Neuronal stem cell (in vitro differentiated cells): ENCODE measurements around the gene SPRY1.
A peak's percentile ranks its signal among the peaks of the same experiment; 100 is the strongest.

Source experiments
- DNase-seq: peaks from one replicate; pipeline ENCODE4 v3.0.0-alpha.2; 2013; ENCODE audit warnings: low spot score
- H2AFZ ChIP-seq: one replicate; pipeline ENCODE4 v1.6.1; 2013; ENCODE audit warnings: mild to moderate bottlenecking, low read length, inconsistent platforms
- H2AK5ac ChIP-seq: 2 replicates; pipeline ENCODE4 v1.6.1; 2013; ENCODE audit warnings: low read depth, mild to moderate bottlenecking, inconsistent platforms, low read length, moderate library complexity, mixed read lengths
- H2BK120ac ChIP-seq: 2 replicates; pipeline ENCODE4 v1.6.1; 2013; ENCODE audit warnings: low read depth, mild to moderate bottlenecking, inconsistent platforms, low read length, moderate library complexity, mixed read lengths
- H2BK12ac ChIP-seq: one replicate; pipeline ENCODE4 v1.6.1; 2013; ENCODE audit warnings: low read length, inconsistent platforms
- H2BK15ac ChIP-seq: 2 replicates; pipeline ENCODE4 v1.6.1; 2013; ENCODE audit warnings: mild to moderate bottlenecking, low read length, inconsistent platforms, mixed read lengths
- H2BK5ac ChIP-seq: one replicate; pipeline ENCODE4 v1.6.1; 2013; ENCODE audit warnings: inconsistent platforms, mild to moderate bottlenecking, low read length, moderate library complexity
- H3K14ac ChIP-seq: one replicate; pipeline ENCODE4 v1.6.1; 2013; ENCODE audit warnings: low read length, inconsistent platforms
- H3K18ac ChIP-seq: 2 replicates; pipeline ENCODE4 v1.6.1; 2013; ENCODE audit warnings: low read length, inconsistent platforms
- H3K23ac ChIP-seq: 2 replicates; pipeline ENCODE4 v1.6.1; 2013; ENCODE audit warnings: low read depth, mild to moderate bottlenecking, mixed read lengths, low read length, inconsistent platforms; ENCODE audit not compliant: poor library complexity
- H3K27ac ChIP-seq: replicated peaks from 3 replicates; pipeline ENCODE4 v1.5.1; 2013; ENCODE audit warnings: low read length, inconsistent platforms
- H3K27me3 ChIP-seq, 3 experiments: 2 replicates each; pipeline ENCODE4 v1.6.1; 2013; ENCODE audit warnings: low read length in 3 of 3, mild to moderate bottlenecking in 2 of 3, inconsistent platforms in 1 of 3, low read depth in 1 of 3, mixed read lengths in 1 of 3, moderate library complexity in 1 of 3; ENCODE audit not compliant: control insufficient read depth in 3 of 3, insufficient read depth in 3 of 3
- H3K36me3 ChIP-seq, 2 donors: replicated peaks in 1 of 2; 2 replicates each; pipeline ENCODE4 v1.6.1; 2013; ENCODE audit warnings: low read length in 2 of 2; ENCODE audit not compliant: control insufficient read depth in 2 of 2, insufficient read depth in 2 of 2
- H3K4ac ChIP-seq: 2 replicates; pipeline ENCODE4 v1.6.1; 2013; ENCODE audit warnings: inconsistent platforms, mild to moderate bottlenecking, low read length, moderate library complexity
- H3K4me1 ChIP-seq, 2 donors: 1 replicate in 1 of 2; 2 replicates in 1 of 2; pipeline ENCODE4 v1.6.1; 2013; ENCODE audit warnings: low read length in 2 of 2, low read depth in 1 of 2; ENCODE audit not compliant: control insufficient read depth in 2 of 2, insufficient read depth in 1 of 2
- H3K4me2 ChIP-seq: one replicate; pipeline ENCODE4 v1.6.1; 2013; ENCODE audit warnings: mild to moderate bottlenecking, low read length, inconsistent platforms; ENCODE audit not compliant: insufficient read depth, poor library complexity, severe bottlenecking
- H3K4me3 ChIP-seq, 2 donors: 2 replicates each; pipeline ENCODE4 v1.5.1; 2013; ENCODE audit warnings: low read length in 2 of 2, mild to moderate bottlenecking in 2 of 2, inconsistent platforms in 1 of 2, moderate library complexity in 1 of 2
- H3K79me1 ChIP-seq: one replicate; pipeline ENCODE4 v1.6.1; 2013; ENCODE audit warnings: low read depth, mild to moderate bottlenecking, inconsistent platforms, low read length, moderate library complexity
- H3K9ac ChIP-seq: one replicate; pipeline ENCODE4 v1.6.1; 2013; ENCODE audit warnings: mild to moderate bottlenecking, low read depth, low read length, inconsistent platforms; ENCODE audit not compliant: poor library complexity
- H3K9me3 ChIP-seq, 2 donors: replicated peaks in 1 of 2; 2 replicates each; pipeline versions ENCODE3 to v1.6.1; 2013; ENCODE audit warnings: low read length in 2 of 2, mild to moderate bottlenecking in 2 of 2, inconsistent platforms in 1 of 2, low read depth in 1 of 2, mixed read lengths in 1 of 2, moderate library complexity in 1 of 2; ENCODE audit not compliant: control insufficient read depth in 2 of 2, insufficient read depth in 1 of 2
- H4K8ac ChIP-seq: one replicate; pipeline ENCODE4 v1.6.1; 2013; ENCODE audit warnings: low read depth, mild to moderate bottlenecking, inconsistent platforms, low read length, moderate library complexity
- H4K91ac ChIP-seq: one replicate; pipeline ENCODE4 v1.6.1; 2013; ENCODE audit warnings: low read length, low read depth, mild to moderate bottlenecking, inconsistent platforms; ENCODE audit not compliant: poor library complexity
- WGBS, 2 donors: extraction: QIAGEN DNeasy Blood & Tissue Kit; methylation state at CpG; one replicate each; pipeline ENCODE4 v1.1.7; 2013; ENCODE audit warnings: missing lambda C conversion rate in 2 of 2, mixed read lengths in 1 of 2; ENCODE audit not compliant: insufficient read length in 2 of 2, insufficient replicate concordance in 1 of 2; ENCODE audit errors: extremely low coverage in 2 of 2; 5-methylcytosine and 5-hydroxymethylcytosine counted together

SPRY1 gene

GRCh38 chr4:123409334-123409733, 12.7 kb downstream of the SPRY1 start:
- peaks cover 0 to 33% of the 10 kb centered on the region in 2 donors for H3K36me3 ChIP-seq
- H4K8ac ChIP-seq, result no peak overlapping the region
- no peak overlapping the region for H2BK120ac ChIP-seq
- H3K9me3 ChIP-seq, result no peaks in the 10 kb centered on the region
- H3K4me3 ChIP-seq, result no peak overlapping the region
- H3K27ac ChIP-seq, result no peak overlapping the region
- H2BK15ac ChIP-seq, result no peak overlapping the region
- H3K4me1 ChIP-seq, result peaks cover 3 to 34% of the 10 kb centered on the region in 2 donors
- no peak overlapping the region for H2BK12ac ChIP-seq
- WGBS, 2 donors, result no CpG with 5 or more reads among the region's 2 CpGs
- H2BK5ac ChIP-seq, result no peak overlapping the region
- H3K9ac ChIP-seq, result no peak overlapping the region
- H3K14ac ChIP-seq, result no peak overlapping the region
- no peak overlapping the region for H3K4me2 ChIP-seq
- no peak overlapping the region for H4K91ac ChIP-seq
- no peak for DNase-seq
- H2AFZ ChIP-seq, result no peak overlapping the region
- no peak overlapping the region for H3K18ac ChIP-seq
- H3K23ac ChIP-seq, result no peak overlapping the region
- no peaks in the 10 kb centered on the region for H3K79me1 ChIP-seq
- H3K27me3 ChIP-seq, result no peaks in the 10 kb centered on the region
- H2AK5ac ChIP-seq, result no peak overlapping the region
- H3K4ac ChIP-seq, result no peak overlapping the region

- Histone ChIP-seq H2BK5ac (no peak overlapping the region), H3K27me3 (no peaks in the 10 kb centered on the region), H4K91ac (no peak overlapping the region), H3K4me2 (no peak overlapping the region), H3K27ac (no peak overlapping the region), H3K9me3 (no peaks in the 10 kb centered on the region), H2AK5ac (no peak overlapping the region), H2BK12ac (no peak overlapping the region), H3K4me1 (peaks cover 6 to 23% of the 10 kb centered on the region in 2 donors), H2BK120ac (no peak overlapping the region), H4K8ac (no peak overlapping the region), H3K79me1 (no peaks in the 10 kb centered on the region), H3K23ac (no peak overlapping the region), H3K9ac (no peak overlapping the region), H3K4ac (no peak overlapping the region), H2BK15ac (no peak overlapping the region), H3K18ac (no peak overlapping the region), H3K36me3 (peaks cover 0 to 12% of the 10 kb centered on the region in 2 donors), H3K14ac (no peak overlapping the region), H2AFZ (no peak overlapping the region), H3K4me3 (no peak overlapping the region)
- no CpG with 5 or more reads among the region's 5 CpGs for WGBS, 2 donors
- no peak for DNase-seq
These were observed 14.9 kb downstream of the SPRY1 start for GRCh38 chr4:123411514-123411913.

- Histone ChIP-seq H2AK5ac (no peak overlapping the region), H3K27ac (no peak overlapping the region)
- WGBS, 2 donors, result no CpG with 5 or more reads among the region's 1 CpG
These were observed 15.5 kb downstream of the SPRY1 start for GRCh38 chr4:123412091-123412505.

GRCh38 chr4:123412700-123413512, 16.3 kb downstream of the SPRY1 start:
- Histone ChIP-seq H3K9ac (no peak overlapping the region), H3K4me1 (peaks cover 6 to 23% of the 10 kb centered on the region in 2 donors), H3K18ac (no peak overlapping the region), H2BK12ac (no peak overlapping the region), H2AK5ac (no peak overlapping the region), H3K27ac (no peak overlapping the region), H3K79me1 (no peaks in the 10 kb centered on the region), H3K4me3 (no peak overlapping the region), H3K27me3 (no peaks in the 10 kb centered on the region), H2BK15ac (no peak overlapping the region), H3K36me3 (no peaks in the 10 kb centered on the region), H2AFZ (no peak overlapping the region), H3K4me2 (no peak overlapping the region), H2BK5ac (no peak overlapping the region), H3K9me3 (no peaks in the 10 kb centered on the region), H3K23ac (no peak overlapping the region), H3K14ac (no peak overlapping the region), H4K8ac (no peak overlapping the region), H2BK120ac (no peak overlapping the region), H3K4ac (no peak overlapping the region), H4K91ac (no peak overlapping the region)
- DNase-seq, result no peak
- no CpG with 5 or more reads among the region's 4 CpGs for WGBS, 2 donors

More at GRCh38 chr4:123412091-123412505, 15.5 kb downstream of the SPRY1 start:
- Histone ChIP-seq H4K8ac (no peak overlapping the region), H3K4me3 (no peak overlapping the region), H3K9me3 (no peaks in the 10 kb centered on the region), H3K4me2 (no peak overlapping the region), H3K79me1 (no peaks in the 10 kb centered on the region), H3K4me1 (peaks cover 6 to 18% of the 10 kb centered on the region in 2 donors), H3K23ac (no peak overlapping the region), H3K27me3 (no peaks in the 10 kb centered on the region), H3K36me3 (peaks cover 0 to 6% of the 10 kb centered on the region in 2 donors), H2BK5ac (no peak overlapping the region), H4K91ac (no peak overlapping the region), H3K4ac (no peak overlapping the region), H2BK120ac (no peak overlapping the region), H3K9ac (no peak overlapping the region), H2BK12ac (no peak overlapping the region), H3K18ac (no peak overlapping the region), H2AFZ (peak overlapping the region; percentile 7), H2BK15ac (no peak overlapping the region), H3K14ac (no peak overlapping the region)
- DNase-seq, result no peak
